ENCODE measurements around the gene CCNG1. TPM values are rescaled to one million over a fixed set of nuclear protein-coding genes. Genes with fewer than 3 reads are reported as not detected.

CCNG1 gene
- total RNA-seq, 1 donor from 2014 or later, result 214 TPM

GRCh38 chr5:163397354-163397753 lies 40.0 kb upstream of the CCNG1 start:
- Mint-ChIP-seq H3K4me3 (ENCODE audit: unreplicated experiment) (no peak overlapping the region), H3K27me3 (ENCODE audit: low read depth, unreplicated experiment) (no peaks in the 10 kb centered on the region), H3K27ac (ENCODE audit: unreplicated experiment) (no peak overlapping the region), H3K4me1 (ENCODE audit: low read depth, unreplicated experiment) (no peaks in the 10 kb centered on the region), H3K36me3 (ENCODE audit: low read depth, unreplicated experiment) (no peaks in the 10 kb centered on the region), H3K9me3 (ENCODE audit: unreplicated experiment) (no peaks in the 10 kb centered on the region)
- FAIRE-seq (no peak), DNase-seq (ENCODE audit: low read depth) (no peak)
- Histone ChIP-seq H3K9ac (ENCODE audit: low read length) (no peak overlapping the region), H3K27ac (ENCODE audit: low read depth, low read length) (no peak overlapping the region), H3K36me3 (ENCODE audit: insufficient read depth, low read length) (no peaks in the 10 kb centered on the region), H2AFZ (ENCODE audit: low read depth, low read length) (no peak overlapping the region), H3K9me3 (ENCODE audit: insufficient read depth, low read depth, low read length) (no peaks in the 10 kb centered on the region), H4K20me1 (ENCODE audit: insufficient read depth, low read length) (no peaks in the 10 kb centered on the region), H3K79me2 (ENCODE audit: insufficient read depth, low read length) (no peaks in the 10 kb centered on the region), H3K27me3 (ENCODE audit: insufficient read depth, low read length) (no peaks in the 10 kb centered on the region), H3K4me2 (ENCODE audit: low read length) (no peak overlapping the region), H3K4me1 (ENCODE audit: insufficient read depth, low read length) (no peaks in the 10 kb centered on the region), H3K4me3 (ENCODE audit: insufficient read depth, low read depth, low read length) (no peak overlapping the region)
- TF ChIP-seq CTCF (IDR thresholded peaks at IDR 0.05; ENCODE audit: insufficient read depth, low read depth, low read length) (no peak), EZH2 (IDR thresholded peaks at IDR 0.05; ENCODE audit: insufficient read depth, low read length) (no peak)

GRCh38 chr5:163399923-163400322 lies 37.5 kb upstream of the CCNG1 start:
- Histone ChIP-seq H3K79me2 (ENCODE audit: insufficient read depth, low read length) (no peaks in the 10 kb centered on the region), H3K4me1 (ENCODE audit: insufficient read depth, low read length) (no peaks in the 10 kb centered on the region), H4K20me1 (ENCODE audit: insufficient read depth, low read length) (no peaks in the 10 kb centered on the region), H3K4me2 (ENCODE audit: low read length) (no peak overlapping the region), H2AFZ (ENCODE audit: low read depth, low read length) (no peak overlapping the region), H3K9me3 (ENCODE audit: insufficient read depth, low read depth, low read length) (no peaks in the 10 kb centered on the region), H3K27me3 (ENCODE audit: insufficient read depth, low read length) (no peaks in the 10 kb centered on the region), H3K27ac (ENCODE audit: low read depth, low read length) (no peak overlapping the region), H3K9ac (ENCODE audit: low read length) (no peak overlapping the region), H3K4me3 (ENCODE audit: insufficient read depth, low read depth, low read length) (no peak overlapping the region), H3K36me3 (ENCODE audit: insufficient read depth, low read length) (no peaks in the 10 kb centered on the region)
- H3K4me1 Mint-ChIP-seq (ENCODE audit: low read depth, unreplicated experiment), result no peaks in the 10 kb centered on the region
- no peaks in the 10 kb centered on the region for H3K9me3 Mint-ChIP-seq (ENCODE audit: unreplicated experiment)
- no peak for DNase-seq (ENCODE audit: low read depth)
- no peak for FAIRE-seq
- no peak overlapping the region for H3K27ac Mint-ChIP-seq (ENCODE audit: unreplicated experiment)
- H3K4me3 Mint-ChIP-seq (ENCODE audit: unreplicated experiment), result no peak overlapping the region
- TF ChIP-seq CTCF (IDR thresholded peaks at IDR 0.05; ENCODE audit: insufficient read depth, low read depth, low read length) (no peak), EZH2 (IDR thresholded peaks at IDR 0.05; ENCODE audit: insufficient read depth, low read length) (no peak)
- H3K27me3 Mint-ChIP-seq (ENCODE audit: low read depth, unreplicated experiment), result no peaks in the 10 kb centered on the region
- no peaks in the 10 kb centered on the region for H3K36me3 Mint-ChIP-seq (ENCODE audit: low read depth, unreplicated experiment)

- H3K27ac ChIP-seq (ENCODE audit: low read depth, low read length), result no peak overlapping the region
- no peaks in the 10 kb centered on the region for H3K27me3 ChIP-seq (ENCODE audit: insufficient read depth, low read length)
- H3K4me1 ChIP-seq (ENCODE audit: insufficient read depth, low read length), result no peaks in the 10 kb centered on the region
- DNase-seq (ENCODE audit: low read depth) (no peak), FAIRE-seq (no peak)
- no peaks in the 10 kb centered on the region for H3K36me3 Mint-ChIP-seq (ENCODE audit: low read depth, unreplicated experiment)
- H4K20me1 ChIP-seq (ENCODE audit: insufficient read depth, low read length), result no peaks in the 10 kb centered on the region
- no peaks in the 10 kb centered on the region for H3K9me3 ChIP-seq (ENCODE audit: insufficient read depth, low read depth, low read length)
- no peak overlapping the region for H3K27ac Mint-ChIP-seq (ENCODE audit: unreplicated experiment)
- no peaks in the 10 kb centered on the region for H3K4me1 Mint-ChIP-seq (ENCODE audit: low read depth, unreplicated experiment)
- H3K79me2 ChIP-seq (ENCODE audit: insufficient read depth, low read length), result no peaks in the 10 kb centered on the region
- H3K9ac ChIP-seq (ENCODE audit: low read length), result no peak overlapping the region
- no peak overlapping the region for H2AFZ ChIP-seq (ENCODE audit: low read depth, low read length)
- H3K36me3 ChIP-seq (ENCODE audit: insufficient read depth, low read length), result no peaks in the 10 kb centered on the region
- no peak overlapping the region for H3K4me3 ChIP-seq (ENCODE audit: insufficient read depth, low read depth, low read length)
- H3K9me3 Mint-ChIP-seq (ENCODE audit: unreplicated experiment), result no peaks in the 10 kb centered on the region
- no peak overlapping the region for H3K4me3 Mint-ChIP-seq (ENCODE audit: unreplicated experiment)
- no peaks in the 10 kb centered on the region for H3K27me3 Mint-ChIP-seq (ENCODE audit: low read depth, unreplicated experiment)
- no peak overlapping the region for H3K4me2 ChIP-seq (ENCODE audit: low read length)
- no peak for TF ChIP-seq CTCF (IDR thresholded peaks at IDR 0.05; ENCODE audit: insufficient read depth, low read depth, low read length)
- no peak for TF ChIP-seq EZH2 (IDR thresholded peaks at IDR 0.05; ENCODE audit: insufficient read depth, low read length)
These were observed 36.1 kb upstream of the CCNG1 start for GRCh38 chr5:163401271-163401670.

All from astrocyte (in vitro differentiated cells and primary cell).